ENCODE data around the gene ZNF8.

DNA sequence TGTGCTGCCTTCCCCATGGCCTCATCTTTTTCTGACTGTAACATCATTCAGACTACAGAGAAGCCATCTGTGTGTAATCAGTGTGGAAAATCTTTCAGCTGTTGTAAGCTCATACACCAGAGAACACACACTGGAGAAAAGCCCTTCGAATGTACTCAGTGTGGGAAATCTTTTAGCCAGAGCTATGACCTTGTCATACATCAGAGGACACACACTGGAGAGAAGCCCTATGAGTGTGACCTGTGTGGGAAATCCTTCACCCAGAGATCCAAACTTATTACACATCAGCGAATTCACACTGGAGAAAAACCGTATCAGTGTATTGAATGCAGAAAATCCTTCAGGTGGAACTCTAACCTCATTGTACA lies 17.2 kb upstream of the ZNF8 start:
- TF ChIP-seq, protein P1, sequence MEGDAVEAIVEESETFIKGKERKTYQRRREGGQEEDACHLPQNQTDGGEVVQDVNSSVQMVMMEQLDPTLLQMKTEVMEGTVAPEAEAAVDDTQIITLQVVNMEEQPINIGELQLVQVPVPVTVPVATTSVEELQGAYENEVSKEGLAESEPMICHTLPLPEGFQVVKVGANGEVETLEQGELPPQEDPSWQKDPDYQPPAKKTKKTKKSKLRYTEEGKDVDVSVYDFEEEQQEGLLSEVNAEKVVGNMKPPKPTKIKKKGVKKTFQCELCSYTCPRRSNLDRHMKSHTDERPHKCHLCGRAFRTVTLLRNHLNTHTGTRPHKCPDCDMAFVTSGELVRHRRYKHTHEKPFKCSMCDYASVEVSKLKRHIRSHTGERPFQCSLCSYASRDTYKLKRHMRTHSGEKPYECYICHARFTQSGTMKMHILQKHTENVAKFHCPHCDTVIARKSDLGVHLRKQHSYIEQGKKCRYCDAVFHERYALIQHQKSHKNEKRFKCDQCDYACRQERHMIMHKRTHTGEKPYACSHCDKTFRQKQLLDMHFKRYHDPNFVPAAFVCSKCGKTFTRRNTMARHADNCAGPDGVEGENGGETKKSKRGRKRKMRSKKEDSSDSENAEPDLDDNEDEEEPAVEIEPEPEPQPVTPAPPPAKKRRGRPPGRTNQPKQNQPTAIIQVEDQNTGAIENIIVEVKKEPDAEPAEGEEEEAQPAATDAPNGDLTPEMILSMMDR (IDR thresholded peaks at IDR 0.05; ENCODE audit: low read depth, low read length): no peak
- no peak for TF ChIP-seq POLR2A (IDR thresholded peaks at IDR 0.05; ENCODE audit: extremely low read depth, insufficient read length)
- TF ChIP-seq, protein P2, sequence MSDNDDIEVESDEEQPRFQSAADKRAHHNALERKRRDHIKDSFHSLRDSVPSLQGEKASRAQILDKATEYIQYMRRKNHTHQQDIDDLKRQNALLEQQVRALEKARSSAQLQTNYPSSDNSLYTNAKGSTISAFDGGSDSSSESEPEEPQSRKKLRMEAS (IDR thresholded peaks at IDR 0.05; ENCODE audit: low read depth, low read length): no peak
